D341Med (cell line): ENCODE data around the gene CDK1.

Experiments used
- DNase-seq: peaks from one replicate; pipeline ENCODE4 v3.0.0; 2012; ENCODE audit warnings: low spot score

CDK1 gene

GRCh38 chr10:60778214-60778970 lies at the start of gene CDK1:
CDK1 (plus strand) TSS chr10:60778478; CDS start chr10:60780166, 1,688 bp downstream.
- peak; percentile 99 for DNase-seq

- no peak for DNase-seq
Observed at GRCh38 chr10:60729106-60729505, 49.2 kb upstream of the CDK1 start.

GRCh38 chr10:60731134-60731885 lies 47.0 kb upstream of the CDK1 start:
- DNase-seq: no peak

- DNase-seq: no peak
Observed at GRCh38 chr10:60732198-60732806, 46.0 kb upstream of the CDK1 start.

- DNase-seq: peak; percentile 71
Observed at GRCh38 chr10:60732807-60733516, 45.3 kb upstream of the CDK1 start.

GRCh38 chr10:60733517-60733822 lies 44.8 kb upstream of the CDK1 start:
- no peak for DNase-seq

- DNase-seq: no peak
Observed at GRCh38 chr10:60733826-60734225, 44.5 kb upstream of the CDK1 start.

- no peak for DNase-seq
Observed at GRCh38 chr10:60734226-60734625, 44.1 kb upstream of the CDK1 start.

GRCh38 chr10:60735244-60735643 lies 43.0 kb upstream of the CDK1 start:
- no peak for DNase-seq

GRCh38 chr10:60737242-60737641 lies 41.0 kb upstream of the CDK1 start:
- DNase-seq: no peak

- DNase-seq: no peak
Observed at GRCh38 chr10:60739558-60739957, 38.7 kb upstream of the CDK1 start.

GRCh38 chr10:60742512-60742911 lies 35.8 kb upstream of the CDK1 start:
- DNase-seq: no peak

- no peak for DNase-seq
Observed at GRCh38 chr10:60747817-60748469, 30.3 kb upstream of the CDK1 start.

- no peak for DNase-seq
Observed at GRCh38 chr10:60753152-60753551, 25.1 kb upstream of the CDK1 start.

GRCh38 chr10:60753817-60754216 lies 24.5 kb upstream of the CDK1 start:
- no peak for DNase-seq

GRCh38 chr10:60757420-60757895 lies 20.8 kb upstream of the CDK1 start:
- peak; percentile 36 for DNase-seq

GRCh38 chr10:60759181-60759580 lies 19.1 kb upstream of the CDK1 start:
- DNase-seq: no peak

GRCh38 chr10:60760711-60761210 lies 17.5 kb upstream of the CDK1 start:
- DNase-seq: no peak

GRCh38 chr10:60762554-60762953 lies 15.7 kb upstream of the CDK1 start:
- DNase-seq: no peak

- DNase-seq: no peak
Observed at GRCh38 chr10:60767424-60767823, 10.9 kb upstream of the CDK1 start.

GRCh38 chr10:60769406-60769805 lies 8.9 kb upstream of the CDK1 start:
- DNase-seq: no peak
